RWPE1 (cell line): ENCODE results near the gene TMEM243.

Experiments
- CTCF ChIA-PET: fragments of 350-600 bp; sonication (Branson Sonifier 250); formaldehyde crosslinking; extraction: SDS; loops from one replicate; lab custom pipeline; 2021; lab: Yijun Ruan, JAX
- POLR2A ChIA-PET: fragments of 400-600 bp; formaldehyde crosslinking; extraction: SDS; loops from one replicate; lab custom pipeline; 2020; ENCODE audit warnings: antibody characterized with exemption; ENCODE audit not compliant: low non-redundant PET; lab: Yijun Ruan, JAX
- DNase-seq: peaks from one replicate; pipeline ENCODE4 v3.0.0; 2012; ENCODE audit warnings: low spot score
- H3K27ac ChIP-seq: fragments of 450-650 bp; 2 replicates; pipeline ENCODE4 v1.5.1; 2017
- TF ChIP-seq, protein P1 (sequence below): fragments of 450-650 bp; conservative IDR thresholded peaks from 2 replicates; pipeline ENCODE4 v1.5.1; 2017; ENCODE audit warnings: low read depth, mild to moderate bottlenecking

TMEM243 gene

DNA sequence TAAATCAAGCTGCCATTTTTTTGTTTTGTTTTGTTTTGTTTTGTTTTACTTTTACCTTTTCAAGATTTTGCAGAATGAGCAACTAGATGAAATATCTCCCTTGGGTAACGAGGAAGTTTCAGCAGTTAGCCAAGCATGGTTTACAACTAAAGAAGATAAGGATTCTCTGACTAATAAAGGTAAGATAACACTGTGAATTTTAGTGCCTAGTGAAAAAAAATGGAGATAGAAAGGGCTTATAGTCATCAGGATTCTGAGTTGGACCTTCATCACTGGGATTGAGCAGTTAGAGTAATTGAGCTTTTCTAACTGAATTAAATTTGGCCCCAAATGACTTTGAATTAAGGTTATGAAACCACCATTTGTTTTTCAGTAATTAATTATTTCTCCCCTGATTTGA, 46.1 kb downstream of the TMEM243 start:
- DNase-seq = no peak
- ChIA-PET POLR2A (no interaction called here), CTCF (no interaction called here)
- TF ChIP-seq, protein P1, sequence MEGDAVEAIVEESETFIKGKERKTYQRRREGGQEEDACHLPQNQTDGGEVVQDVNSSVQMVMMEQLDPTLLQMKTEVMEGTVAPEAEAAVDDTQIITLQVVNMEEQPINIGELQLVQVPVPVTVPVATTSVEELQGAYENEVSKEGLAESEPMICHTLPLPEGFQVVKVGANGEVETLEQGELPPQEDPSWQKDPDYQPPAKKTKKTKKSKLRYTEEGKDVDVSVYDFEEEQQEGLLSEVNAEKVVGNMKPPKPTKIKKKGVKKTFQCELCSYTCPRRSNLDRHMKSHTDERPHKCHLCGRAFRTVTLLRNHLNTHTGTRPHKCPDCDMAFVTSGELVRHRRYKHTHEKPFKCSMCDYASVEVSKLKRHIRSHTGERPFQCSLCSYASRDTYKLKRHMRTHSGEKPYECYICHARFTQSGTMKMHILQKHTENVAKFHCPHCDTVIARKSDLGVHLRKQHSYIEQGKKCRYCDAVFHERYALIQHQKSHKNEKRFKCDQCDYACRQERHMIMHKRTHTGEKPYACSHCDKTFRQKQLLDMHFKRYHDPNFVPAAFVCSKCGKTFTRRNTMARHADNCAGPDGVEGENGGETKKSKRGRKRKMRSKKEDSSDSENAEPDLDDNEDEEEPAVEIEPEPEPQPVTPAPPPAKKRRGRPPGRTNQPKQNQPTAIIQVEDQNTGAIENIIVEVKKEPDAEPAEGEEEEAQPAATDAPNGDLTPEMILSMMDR = no peak
- H3K27ac ChIP-seq = no peak overlapping the region

DNA sequence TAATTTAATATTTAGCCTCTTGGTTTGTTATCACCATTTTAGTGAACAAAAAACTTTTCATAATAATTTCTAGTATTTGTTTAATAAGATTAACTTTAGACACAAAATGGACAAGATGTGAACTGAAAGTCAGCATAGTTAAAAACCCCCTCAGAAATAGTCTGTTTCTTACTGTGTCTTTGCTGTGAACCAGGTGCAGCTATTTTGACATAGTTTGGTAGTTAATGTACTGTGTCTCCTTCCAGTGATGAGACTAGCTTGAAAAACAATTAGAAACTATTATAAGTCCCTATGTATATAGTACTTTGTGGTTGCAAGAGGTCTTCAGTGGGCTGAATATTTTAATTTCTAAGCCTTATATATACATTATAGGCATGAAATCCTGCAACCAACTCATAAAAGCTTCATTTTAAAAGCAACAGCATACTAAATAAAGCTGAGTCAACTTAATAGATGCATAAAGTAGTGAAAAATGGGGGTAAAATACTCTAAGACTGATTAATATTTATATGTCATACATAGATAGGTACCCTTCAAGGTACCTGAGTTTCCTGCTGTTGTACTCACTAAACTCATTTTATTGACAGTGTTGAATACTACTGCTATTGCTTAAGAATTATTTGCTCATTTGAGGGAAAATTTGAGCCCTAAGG, 48.1 kb downstream of the TMEM243 start:
- no peak overlapping the region for H3K27ac ChIP-seq
- no peak for DNase-seq
- POLR2A ChIA-PET = no interaction called here
- CTCF ChIA-PET = interaction anchor here (0.5 to 1.1 kb wide), 2 partner anchors 18 to 40 kb away, joined by 3 read pairs; no protein-coding TSS in a partner anchor
- TF ChIP-seq, protein P1 = no peak

DNA sequence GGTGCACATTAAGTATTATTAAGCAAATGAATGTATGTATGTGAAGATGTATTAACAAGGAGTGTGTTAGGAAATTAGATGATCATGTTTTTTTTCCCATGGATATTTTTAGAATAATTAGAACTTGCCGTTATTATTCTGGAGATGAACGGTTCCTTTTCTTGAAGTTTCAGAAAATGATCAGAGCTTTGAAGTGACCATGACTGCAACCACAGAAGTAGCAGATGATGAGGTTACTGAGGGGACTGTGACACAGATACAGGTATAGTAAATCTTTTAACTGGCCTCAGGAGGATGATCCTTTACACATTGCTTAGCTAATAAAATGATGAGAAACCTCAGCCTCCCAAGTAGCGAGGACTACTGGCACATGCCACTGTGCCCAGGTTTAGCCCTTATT, 48.7 kb downstream of the TMEM243 start:
- POLR2A ChIA-PET = no interaction called here
- no peak overlapping the region for H3K27ac ChIP-seq
- no peak for DNase-seq
- TF ChIP-seq, protein P1 = no peak
- CTCF ChIA-PET = interaction anchor here (1.1 kb wide), 1 partner anchor 18 kb away, joined by 3 read pairs; no protein-coding TSS in a partner anchor

DNA sequence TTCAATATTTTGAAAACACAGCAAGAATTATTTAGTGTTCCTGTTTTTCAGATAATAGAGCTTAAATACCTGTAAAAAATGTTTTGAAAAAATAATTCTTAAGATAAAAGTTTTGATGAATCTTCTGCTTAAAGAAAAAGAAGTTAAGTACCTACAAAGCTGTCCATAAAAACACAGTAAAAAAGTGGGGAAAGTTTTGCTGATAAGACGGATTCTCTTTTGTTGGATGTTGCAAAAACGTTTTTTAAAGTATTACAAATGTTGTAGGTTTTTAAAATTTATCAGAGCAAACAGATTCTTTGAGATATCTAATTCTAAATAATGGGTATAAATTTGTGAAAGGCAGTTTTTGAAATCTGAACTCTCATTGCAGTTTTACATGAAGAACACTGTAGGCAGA, 55.1 kb downstream of the TMEM243 start:
- POLR2A ChIA-PET = interaction anchor here (0.6 kb wide), 1 partner anchor 746 kb away, joined by 3 read pairs; no protein-coding TSS in a partner anchor
- CTCF ChIA-PET = interaction anchor here (0.7 kb wide), 1 partner anchor 8 kb away, joined by 4 read pairs; no protein-coding TSS in a partner anchor
- TF ChIP-seq, protein P1 = no peak
- no peak overlapping the region for H3K27ac ChIP-seq
- DNase-seq = no peak

DNA sequence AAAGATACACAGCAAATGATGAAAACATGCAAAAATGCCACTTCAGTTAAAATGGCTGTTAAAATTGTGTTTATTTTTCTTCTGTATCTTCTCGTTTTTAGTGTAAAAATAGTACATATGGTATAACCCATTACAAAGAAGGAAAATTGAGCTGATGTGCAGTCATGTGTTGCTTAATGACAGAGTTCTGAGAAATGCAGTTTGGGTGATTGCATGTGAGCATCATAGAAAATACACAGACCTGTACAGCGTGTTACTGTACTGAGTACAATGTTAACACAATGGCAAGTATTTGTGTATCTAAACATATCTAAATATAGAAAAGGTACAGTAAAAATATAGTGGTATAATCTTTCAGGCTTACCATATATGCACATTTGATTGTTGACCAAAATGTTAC, 60.0 kb downstream of the TMEM243 start:
- DNase-seq = no peak
- POLR2A ChIA-PET = no interaction called here
- CTCF ChIA-PET = no interaction called here
- no peak overlapping the region for H3K27ac ChIP-seq
- TF ChIP-seq, protein P1 = no peak

DNA sequence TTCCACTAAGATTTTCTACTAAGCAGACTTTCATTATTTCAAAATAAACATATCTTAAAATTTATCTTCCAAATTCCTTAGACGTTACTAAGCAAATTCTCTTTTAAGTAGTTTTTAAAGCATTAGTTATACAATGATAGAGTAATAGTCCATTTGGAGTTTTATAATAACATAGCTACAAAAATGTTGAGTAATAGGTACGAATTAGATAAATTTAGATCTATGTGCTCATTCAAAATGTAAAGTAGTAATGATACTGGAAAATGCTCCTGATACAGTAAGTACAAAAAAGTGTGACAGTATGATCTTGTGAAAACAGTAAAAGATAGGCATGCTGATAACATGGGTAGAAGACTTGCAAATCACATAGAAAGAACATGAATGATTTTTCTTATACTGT, 62.8 kb downstream of the TMEM243 start:
- TF ChIP-seq, protein P1 = no peak
- DNase-seq = no peak
- CTCF ChIA-PET = interaction anchor here (1.0 kb wide), 2 partner anchors 8 to 66 kb away, joined by 3 to 4 read pairs; no protein-coding TSS in a partner anchor
- no peak overlapping the region for H3K27ac ChIP-seq
- POLR2A ChIA-PET = no interaction called here
